Transverse colon (tissue), 4 donors: ENCODE data around the gene CD1B. TPM values are rescaled to one million over a fixed set of nuclear protein-coding genes. Genes with fewer than 3 reads are reported as not detected.

Experiments used
- DNase-seq: peaks from one replicate; pipeline ENCODE4 v3.0.0-alpha.2; 2019
- H3K27ac ChIP-seq, 4 donors: fragments of 200-600 bp; sonication (generic); 2 replicates each; pipeline ENCODE4 v1.5.1; 2016 to 2018; ENCODE audit warnings: inconsistent platforms in 4 of 4
- H3K27me3 ChIP-seq: fragments of 200-600 bp; sonication (generic); 2 replicates; pipeline ENCODE4 v1.5.1; 2017; ENCODE audit warnings: inconsistent platforms
- H3K36me3 ChIP-seq, 4 donors: fragments of 200-600 bp; sonication (generic); 2 replicates each; pipeline ENCODE4 v1.5.1; 2017 to 2019; ENCODE audit warnings: inconsistent platforms in 4 of 4
- H3K4me1 ChIP-seq, 4 donors: fragments of 200-600 bp; sonication (generic); 2 replicates each; pipeline ENCODE4 v1.5.1; 2017 to 2020; ENCODE audit warnings: inconsistent platforms in 4 of 4
- H3K4me3 ChIP-seq, 4 donors: fragments of 200-600 bp; sonication (generic); 1 replicate in 1 of 4; 2 replicates in 3 of 4; pipeline versions ENCODE4 v1.5.1 to v1.6.1; 2017 to 2019; ENCODE audit warnings: inconsistent platforms in 4 of 4
- H3K9me3 ChIP-seq, 2 donors: fragments of 200-600 bp; sonication (generic); 2 replicates each; pipeline ENCODE4 v1.5.1; 2017 to 2019; ENCODE audit warnings: inconsistent platforms in 2 of 2
- EP300 ChIP-seq: sonication (generic); formaldehyde crosslinking; IDR thresholded peaks from one replicate; pipeline ENCODE4 v1.6.1; 2017; ENCODE audit warnings: antibody characterized with exemption, low read depth
- POLR2A ChIP-seq: fragments of 450-650 bp; IDR thresholded peaks from one replicate; pipeline ENCODE4 v1.6.1; 2016; ENCODE audit warnings: antibody characterized with exemption, mild to moderate bottlenecking, moderate library complexity
- POLR2AphosphoS5 ChIP-seq, 3 donors: sonication (generic); formaldehyde crosslinking; IDR thresholded peaks; one replicate each; pipeline ENCODE4 v1.6.1; 2016; ENCODE audit warnings: antibody characterized with exemption in 3 of 3
- WGBS, 2 donors: methylation state at CpG; one replicate each; pipeline ENCODE4 v1.1.5; 2018; ENCODE audit warnings: low coverage in 1 of 2; 5-methylcytosine and 5-hydroxymethylcytosine counted together
- in situ Hi-C, 4 donors: fragments of 200-750 bp; cut with MboI; loops; one replicate each; pipeline versions ENCODE4 v1.15.0 to v1.15.1; 2017; ENCODE audit warnings: low sequenced_read_pairs in 3 of 4, low pct_ligation_motif_present in 1 of 4, low pct_unique_long_range_greater_than_20kb in 1 of 4
- intact Hi-C: fragments of 100-400 bp; cut with DNase I; formaldehyde crosslinking; loops from one replicate; pipeline ENCODE4 v1.15.1; 2023; ENCODE audit warnings: low total_unique reads
- total RNA-seq, 4 donors: library from RNA; depleted of rRNA; stranded (reverse); fragments of >200 nt; gene quantifications; one replicate each; pipeline ENCODE4 v1.1.0, GENCODE V29; 2016
- TF ChIP-seq, protein P1 (sequence below), 5 experiments: fragments of 200-600 bp in 3 of 5; fragments of 450-650 bp in 2 of 5; sonication (generic) in 3 of 5; IDR thresholded peaks; 1 replicate in 2 of 5; 2 replicates in 3 of 5; pipeline ENCODE4 v1.5.1; 2016 to 2017; ENCODE audit warnings: antibody characterized with exemption in 5 of 5, inconsistent platforms in 3 of 5, mild to moderate bottlenecking in 2 of 5, moderate library complexity in 1 of 5

Gene CD1B
- total RNA-seq, 4 donors from 2014 or later = not detected

DNA sequence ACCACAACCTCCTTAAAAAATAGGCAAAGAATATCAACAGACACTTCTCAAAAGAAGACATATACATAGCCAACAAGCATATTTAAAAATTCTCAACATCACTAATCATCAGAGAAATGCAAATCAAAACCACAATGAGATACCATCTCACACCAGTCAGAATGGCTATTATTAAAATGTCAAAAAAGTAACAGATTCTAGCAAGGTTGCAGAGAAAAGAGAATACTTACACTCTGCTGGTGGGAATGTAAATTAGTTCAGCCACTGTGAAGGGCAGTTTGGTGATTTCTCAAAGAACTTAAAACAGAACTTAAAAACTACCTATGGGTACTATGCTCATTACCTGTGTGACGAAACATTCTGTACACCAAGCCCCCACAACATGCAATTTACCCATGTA, 20.7 kb downstream of the CD1B start:
- intact Hi-C loops = no loop called here
- Histone ChIP-seq H3K4me3 (no peak overlapping the region), H3K27me3 (no peaks in the 10 kb centered on the region), H3K27ac (no peak overlapping the region), H3K36me3 (no peaks in the 10 kb centered on the region), H3K9me3 (peaks cover 6 to 10% of the 10 kb centered on the region in 2 donors), H3K4me1 (no peaks in the 10 kb centered on the region)
- TF ChIP-seq POLR2A (no peak), POLR2AphosphoS5 (IDR thresholded peaks at IDR 0.05) (no peak)
- TF ChIP-seq, protein P1, sequence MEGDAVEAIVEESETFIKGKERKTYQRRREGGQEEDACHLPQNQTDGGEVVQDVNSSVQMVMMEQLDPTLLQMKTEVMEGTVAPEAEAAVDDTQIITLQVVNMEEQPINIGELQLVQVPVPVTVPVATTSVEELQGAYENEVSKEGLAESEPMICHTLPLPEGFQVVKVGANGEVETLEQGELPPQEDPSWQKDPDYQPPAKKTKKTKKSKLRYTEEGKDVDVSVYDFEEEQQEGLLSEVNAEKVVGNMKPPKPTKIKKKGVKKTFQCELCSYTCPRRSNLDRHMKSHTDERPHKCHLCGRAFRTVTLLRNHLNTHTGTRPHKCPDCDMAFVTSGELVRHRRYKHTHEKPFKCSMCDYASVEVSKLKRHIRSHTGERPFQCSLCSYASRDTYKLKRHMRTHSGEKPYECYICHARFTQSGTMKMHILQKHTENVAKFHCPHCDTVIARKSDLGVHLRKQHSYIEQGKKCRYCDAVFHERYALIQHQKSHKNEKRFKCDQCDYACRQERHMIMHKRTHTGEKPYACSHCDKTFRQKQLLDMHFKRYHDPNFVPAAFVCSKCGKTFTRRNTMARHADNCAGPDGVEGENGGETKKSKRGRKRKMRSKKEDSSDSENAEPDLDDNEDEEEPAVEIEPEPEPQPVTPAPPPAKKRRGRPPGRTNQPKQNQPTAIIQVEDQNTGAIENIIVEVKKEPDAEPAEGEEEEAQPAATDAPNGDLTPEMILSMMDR (IDR thresholded peaks at IDR 0.05) = no peak
- DNase-seq = no peak
- 78 to 83% methylated on average over 1 of the region's 1 CpG for WGBS, 2 donors
- in situ Hi-C loops = no loop called here

DNA sequence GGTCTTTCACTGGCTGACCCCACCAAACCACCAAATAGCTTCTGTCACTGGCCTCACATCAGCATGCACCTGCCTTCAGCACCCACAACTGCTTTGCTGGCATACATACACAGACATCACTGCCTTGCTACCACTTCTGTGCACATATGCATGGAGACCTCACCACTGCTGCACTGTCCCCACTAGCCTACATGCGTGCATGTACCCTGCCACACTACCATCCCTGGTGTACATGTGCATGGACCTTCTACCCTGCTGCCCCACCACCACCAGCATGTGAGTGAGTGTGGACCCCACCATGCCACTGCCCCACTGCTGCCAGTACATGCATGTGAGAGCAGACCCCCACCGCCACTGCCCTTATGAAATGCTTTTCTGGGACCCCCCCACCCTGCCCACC, 35.5 kb downstream of the CD1B start:
- Histone ChIP-seq H3K36me3 (no peaks in the 10 kb centered on the region), H3K9me3 (no peaks in the 10 kb centered on the region), H3K4me1 (no peaks in the 10 kb centered on the region), H3K27me3 (no peaks in the 10 kb centered on the region), H3K27ac (no peak overlapping the region), H3K4me3 (no peak overlapping the region)
- WGBS, 2 donors = 97% methylated on average over 2 of the region's 2 CpGs; no CpG with 5 or more reads in 1 of the 2 donors
- no peak for TF ChIP-seq POLR2AphosphoS5 (IDR thresholded peaks at IDR 0.05)
- TF ChIP-seq POLR2A = no peak
- no peak for TF ChIP-seq EP300
- TF ChIP-seq, protein P1 (IDR thresholded peaks at IDR 0.05) = no peak
- no peak for DNase-seq
- intact Hi-C loops = no loop called here
- in situ Hi-C loops = no loop called here

DNA sequence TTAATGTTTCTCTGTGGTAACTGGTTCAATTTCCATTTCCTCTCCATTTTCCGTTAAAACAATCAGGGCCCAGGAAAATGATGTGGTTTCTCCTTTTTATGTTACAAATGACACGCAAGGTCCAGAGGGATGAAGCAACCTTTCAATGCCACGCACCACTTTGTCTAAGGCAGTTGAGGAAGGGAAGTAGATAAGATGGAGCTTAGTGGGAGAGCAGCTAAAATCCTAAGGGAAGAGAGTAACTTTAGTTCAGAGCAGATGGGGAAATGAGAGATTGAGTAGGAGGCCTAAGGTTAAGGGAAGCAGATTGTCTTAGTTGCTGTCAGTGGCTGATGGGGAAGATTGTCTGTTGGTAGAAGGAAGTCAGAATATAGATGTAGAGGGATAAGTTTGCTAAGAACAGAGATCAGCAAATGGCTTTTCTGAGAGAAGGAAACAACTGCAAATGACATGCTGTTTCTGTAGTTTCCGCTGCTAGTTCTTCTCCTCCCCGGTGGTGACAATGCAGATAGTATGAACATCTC, 40.9 kb downstream of the CD1B start:
- no peak overlapping the region for H3K4me3 ChIP-seq
- in situ Hi-C loops = no loop called here
- no peaks in the 10 kb centered on the region for H3K9me3 ChIP-seq
- no peaks in the 10 kb centered on the region for H3K36me3 ChIP-seq
- WGBS, 2 donors = 58 to 74% methylated on average over 5 of the region's 5 CpGs
- H3K27ac ChIP-seq = no peak overlapping the region
- TF ChIP-seq, protein P1 (IDR thresholded peaks at IDR 0.05) = no peak
- TF ChIP-seq EP300 (no peak), POLR2AphosphoS5 (IDR thresholded peaks at IDR 0.05) (no peak), POLR2A (no peak)
- intact Hi-C loops = no loop called here
- H3K27me3 ChIP-seq = no peaks in the 10 kb centered on the region
- no peak for DNase-seq
- no peaks in the 10 kb centered on the region for H3K4me1 ChIP-seq

DNA sequence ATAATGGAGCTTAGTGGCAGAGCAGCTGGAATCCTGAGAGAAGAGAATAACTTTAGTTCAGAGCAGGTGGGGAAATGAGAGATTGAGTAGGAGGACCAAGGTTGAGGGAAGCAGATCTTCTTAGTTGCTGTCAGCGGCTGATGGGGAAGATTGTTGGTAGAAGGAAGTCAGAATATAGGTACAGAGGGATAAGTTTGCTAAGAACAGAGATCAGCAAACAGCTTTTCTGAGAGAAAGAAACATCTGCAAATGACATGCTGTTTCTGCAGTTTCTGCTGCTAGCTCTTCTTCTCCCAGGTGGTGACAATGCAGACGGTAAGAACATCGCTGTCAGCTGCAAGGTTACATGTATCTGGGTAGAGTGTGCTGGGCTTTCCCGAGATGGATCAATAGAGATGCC, 41.5 kb downstream of the CD1B start, which contains the start of gene CD1C:
TSS of gene CD1C (plus strand) at position 113 of the 400 bp plus-strand sequence. CDS start at position 255, 142 bp downstream.
- H3K4me3 ChIP-seq = no peak within 1 kb of the TSS
- no peaks in the 10 kb centered on the region for H3K9me3 ChIP-seq
- intact Hi-C loops (no loop called here), in situ Hi-C loops (no loop called here)
- no peak within 1 kb of the TSS for H3K27ac ChIP-seq
- DNase-seq = no peak
- no peaks in the 10 kb centered on the region for H3K27me3 ChIP-seq
- H3K4me1 ChIP-seq = no peaks in the 10 kb centered on the region
- TF ChIP-seq POLR2AphosphoS5 (IDR thresholded peaks at IDR 0.05) = no peak
- no peak for TF ChIP-seq EP300
- H3K36me3 ChIP-seq = no peaks in the 10 kb centered on the region
- WGBS, 2 donors = 69 to 80% methylated on average over 1 to 4 of the region's 4 CpGs

DNA sequence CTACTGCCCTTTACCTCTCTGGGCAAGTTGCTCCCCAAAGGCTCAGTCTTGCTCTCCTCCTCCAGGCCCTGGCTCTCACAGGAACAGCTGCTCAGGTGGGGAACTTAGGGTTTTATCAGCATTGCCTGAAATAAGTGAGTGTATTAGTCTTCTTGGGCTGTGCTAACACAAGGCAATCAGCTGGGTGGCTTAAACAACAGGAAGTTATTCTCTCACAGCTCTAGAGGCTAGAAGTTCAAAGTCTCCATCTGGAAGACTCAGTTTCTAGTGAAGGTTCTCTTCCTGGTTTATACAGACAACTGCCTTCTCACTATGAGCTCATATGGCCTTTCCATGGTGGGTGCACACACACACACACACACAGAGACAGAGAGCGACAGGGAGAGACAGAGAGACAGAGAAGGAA, 44.4 kb downstream of the CD1B start:
- 73% methylated on average over 1 of the region's 1 CpG; no CpG with 5 or more reads in 1 of the 2 donors for WGBS, 2 donors
- H3K27ac ChIP-seq = peak overlapping the region in 1 of 4 donors; percentile 12
- no peak for DNase-seq
- no peaks in the 10 kb centered on the region for H3K4me1 ChIP-seq
- no peaks in the 10 kb centered on the region for H3K9me3 ChIP-seq
- TF ChIP-seq, protein P1 (IDR thresholded peaks at IDR 0.05) = no peak
- no peak for TF ChIP-seq POLR2A
- no peak for TF ChIP-seq POLR2AphosphoS5 (IDR thresholded peaks at IDR 0.05)
- no peak for TF ChIP-seq EP300
- no peaks in the 10 kb centered on the region for H3K36me3 ChIP-seq
- in situ Hi-C loops (no loop called here), intact Hi-C loops (no loop called here)
- no peak overlapping the region for H3K4me3 ChIP-seq
- H3K27me3 ChIP-seq = no peaks in the 10 kb centered on the region
